Psoas muscle (tissue), 8 donors: ENCODE measurements around the gene STX2. TPM values are rescaled to one million over a fixed set of nuclear protein-coding genes. Genes with fewer than 3 reads are reported as not detected.

Experiments
- ATAC-seq, 4 donors: fragments of 200-7000 bp; cut with Tn5 transposase; one replicate each; pipeline ENCODE4 v1.9.1; 2020; ENCODE audit warnings: moderate library complexity in 3 of 4, mild to moderate bottlenecking in 2 of 4
- DNase-seq, 2 donors: peaks; one replicate each; pipeline ENCODE4 v3.0.0-alpha.2; 2020
- H3K27ac ChIP-seq: fragments of 200-600 bp; one replicate; pipeline ENCODE4 v1.8.0; 2022
- H3K27me3 ChIP-seq, 3 donors: fragments of 200-600 bp in 1 of 3; one replicate each; pipeline versions ENCODE4 v1.6.1 to v1.8.0; 2013 to 2022; ENCODE audit warnings: low read length in 2 of 3, mild to moderate bottlenecking in 2 of 3, moderate library complexity in 1 of 3; ENCODE audit not compliant: insufficient read depth in 3 of 3
- H3K36me3 ChIP-seq, 2 donors: fragments of 200-600 bp in 1 of 2; one replicate each; pipeline versions ENCODE4 v1.6.1 to v1.8.0; 2013 to 2022; ENCODE audit warnings: low read depth in 1 of 2, mild to moderate bottlenecking in 1 of 2, moderate library complexity in 1 of 2; ENCODE audit not compliant: insufficient read depth in 1 of 2
- H3K4me1 ChIP-seq: fragments of 200-600 bp; one replicate; pipeline ENCODE4 v1.8.0; 2022
- H3K4me3 ChIP-seq: fragments of 200-600 bp; one replicate; pipeline ENCODE4 v1.8.0; 2022; ENCODE audit warnings: mild to moderate bottlenecking
- H3K9me3 ChIP-seq: fragments of 200-600 bp; one replicate; pipeline ENCODE4 v1.8.0; 2022
- CTCF ChIP-seq: fragments of 200-600 bp; IDR thresholded peaks from one replicate; pipeline ENCODE4 v1.8.0; 2022; ENCODE audit warnings: antibody characterized with exemption
- WGBS, 3 donors: extraction: QIAGEN DNeasy Blood & Tissue Kit; methylation state at CpG; one replicate each; pipeline versions ENCODE4 v1.1.6 to v1.1.7; 2013; 5-methylcytosine and 5-hydroxymethylcytosine counted together
- intact Hi-C, 2 donors: fragments of 100-400 bp; cut with DNase I; formaldehyde crosslinking; loops; one replicate each; pipeline versions ENCODE4 v1.11.0 to v1.14.2; 2022
- polyA plus RNA-seq, 3 donors: library from polyadenylated mRNA; stranded (reverse); fragments of 200-250 nt; gene quantifications; one replicate each; pipeline ENCODE4 v1.2.3, GENCODE V29; 2013
- total RNA-seq, 4 donors: library from RNA; stranded (reverse); fragmentation: NEBNext Ultra II Directional in 2 of 4; extraction: Animal tissue kit (Norgen Biotek cat#: 25700) in 2 of 4; gene quantifications; one replicate each; pipeline versions ENCODE4 v1.2.1 to v1.2.4, GENCODE V29; 2021 to 2023
- donor health status: healthy with polysubstance abuse.
- donor health status: DM: no; HTN: no; CAD: no; lungs with moderate emphysema.
- donor health status: Bipolar disorder and iron deficiency.
- donor health status: healthy.
- donor health status: DM: yes; HTN: yes; CAD: no.
- donor health status: DM: no; HTN: no; CAD: no.
- donor health status: DM: no; HTN: no; CAD: no.
- donor health status: DM: yes; HTN: yes; CAD: no.

The STX2 gene
- total and polyA plus RNA-seq, 7 donors: 5.4 to 11.3 (median 6.2) TPM

- intact Hi-C loops: no loop called here
- no peaks in the 10 kb centered on the region for H3K27me3 ChIP-seq
- H3K4me1 ChIP-seq: no peaks in the 10 kb centered on the region
- peaks cover 0 to 6% of the 10 kb centered on the region in 2 donors for H3K36me3 ChIP-seq
- no peak for ATAC-seq
- H3K4me3 ChIP-seq: no peak overlapping the region
- no peak overlapping the region for H3K27ac ChIP-seq
- no peaks in the 10 kb centered on the region for H3K9me3 ChIP-seq
- no peak for DNase-seq
- WGBS, 3 donors: 90 to 99% (median 91%) methylated on average over 12 to 14 of the region's 14 CpGs
- no peak for TF ChIP-seq CTCF
Observed at GRCh38 chr12:130817804-130818203, 21.2 kb downstream of the STX2 start.

GRCh38 chr12:130816097-130816496, 23.0 kb downstream of the STX2 start:
- Histone ChIP-seq H3K4me1 (no peaks in the 10 kb centered on the region), H3K4me3 (no peak overlapping the region), H3K9me3 (no peaks in the 10 kb centered on the region), H3K36me3 (peaks cover 0 to 11% of the 10 kb centered on the region in 2 donors), H3K27me3 (no peaks in the 10 kb centered on the region), H3K27ac (no peak overlapping the region)
- no peak for TF ChIP-seq CTCF
- ATAC-seq (no peak), DNase-seq (no peak)
- intact Hi-C loops: no loop called here
- 85 to 92% (median 89%) methylated on average over 14 of the region's 14 CpGs for whole genome bisulfite sequencing, 3 donors

- Histone ChIP-seq H3K4me1 (no peaks in the 10 kb centered on the region), H3K36me3 (peaks cover 0 to 9% of the 10 kb centered on the region in 2 donors), H3K4me3 (no peak overlapping the region), H3K27ac (no peak overlapping the region), H3K27me3 (no peaks in the 10 kb centered on the region), H3K9me3 (no peaks in the 10 kb centered on the region)
- ATAC-seq (no peak), DNase-seq (no peak)
- intact Hi-C loops: no loop called here
- TF ChIP-seq CTCF: no peak
- 83 to 90% (median 86%) methylated on average over 14 of the region's 14 CpGs for WGBS, 3 donors
Observed at GRCh38 chr12:130815028-130815741, 23.9 kb downstream of the STX2 start.

- DNase-seq (no peak), ATAC-seq (no peak)
- Histone ChIP-seq H3K27me3 (no peaks in the 10 kb centered on the region), H3K27ac (no peak overlapping the region), H3K4me1 (no peaks in the 10 kb centered on the region), H3K36me3 (peaks cover 0 to 16% of the 10 kb centered on the region in 2 donors), H3K9me3 (no peaks in the 10 kb centered on the region), H3K4me3 (no peak overlapping the region)
- WGBS, 3 donors: 90 to 91% (median 90%) methylated on average over 14 of the region's 14 CpGs
- intact Hi-C loops: no loop called here
- TF ChIP-seq CTCF: no peak
Observed at GRCh38 chr12:130813949-130814348, 25.1 kb downstream of the STX2 start.

GRCh38 chr12:130813436-130813835, 25.6 kb downstream of the STX2 start:
- DNase-seq: no peak
- 83 to 88% (median 84%) methylated on average over 10 of the region's 10 CpGs for WGBS, 3 donors
- Histone ChIP-seq H3K9me3 (no peaks in the 10 kb centered on the region), H3K36me3 (peaks cover 0 to 16% of the 10 kb centered on the region in 2 donors), H3K27me3 (no peaks in the 10 kb centered on the region), H3K4me3 (no peak overlapping the region), H3K4me1 (no peaks in the 10 kb centered on the region), H3K27ac (no peak overlapping the region)
- TF ChIP-seq CTCF: no peak
- no peak for ATAC-seq
- intact Hi-C loops: no loop called here
